ENCODE results near the gene SLC9C2. TPM values are rescaled to one million over a fixed set of nuclear protein-coding genes. Genes with fewer than 3 reads are reported as not detected.
"Not testable (repeated sequence)": the region's sequence is repeated elsewhere in the genome, so short reads cannot be mapped to it uniquely, and the experiment has no call there.

SLC9C2 gene
- total RNA-seq, 4 donors from 2014 or later, result 0.21 TPM; not detected in 3

DNA sequence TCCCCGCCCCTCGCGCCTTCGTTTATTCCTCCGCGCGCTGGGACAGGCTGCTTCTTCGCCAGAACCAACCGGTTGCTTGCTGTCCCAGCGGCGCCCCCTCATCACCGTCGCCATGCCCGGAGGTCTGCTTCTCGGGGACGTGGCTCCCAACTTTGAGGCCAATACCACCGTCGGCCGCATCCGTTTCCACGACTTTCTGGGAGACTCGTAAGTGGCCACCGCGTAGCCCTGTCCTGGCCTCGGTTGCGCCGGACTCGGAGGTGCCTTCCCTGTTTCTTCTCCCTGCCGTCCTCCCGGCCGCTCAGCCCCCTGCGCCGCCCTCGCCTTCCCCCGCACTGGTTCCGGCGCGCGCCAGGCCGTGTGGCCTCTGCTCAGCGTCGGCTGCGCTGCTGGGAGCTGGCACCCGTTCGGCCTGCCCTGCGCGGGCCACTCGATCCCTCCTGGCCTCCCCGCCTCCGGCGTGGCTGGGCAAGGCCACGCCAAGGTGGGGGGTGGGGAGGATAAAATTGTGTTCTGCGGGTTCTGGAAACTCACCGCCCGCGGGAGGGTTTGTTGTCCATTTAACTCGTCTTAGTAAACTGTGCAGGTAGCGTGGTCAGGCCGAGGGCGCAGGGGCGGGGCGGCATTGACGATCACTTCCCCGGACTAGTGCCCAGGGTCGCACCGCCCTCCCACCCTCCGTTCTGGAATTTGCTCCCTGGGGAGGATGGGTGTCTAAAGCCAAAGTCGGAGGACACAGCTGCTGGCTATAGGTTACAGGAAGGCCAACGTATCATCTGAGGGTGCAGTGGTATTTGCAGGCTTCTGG, 125.4 kb downstream of the SLC9C2 start, which contains the start of gene PRDX6:
Gene PRDX6, plus strand, starts transcription at position 50 of the 808 bp plus-strand sequence. Its CDS starts 63 bp downstream, at position 113.
- peaks cover 0 to 66% (median 25%) of the 10 kb centered on the region in 4 donors for H3K4me1 ChIP-seq
- no peaks in the 10 kb centered on the region for H3K27me3 ChIP-seq
- peaks cover 4 to 25% (median 11%) of the 10 kb centered on the region in 3 donors for H3K36me3 ChIP-seq
- peak; percentile 83 to 85 for DNase-seq (ENCODE audit: low spot score in 2 of 2)
- 1% methylated on average over 38 to 54 of the region's 69 CpGs for WGBS, 2 donors
- H3K9me3 ChIP-seq, result no peaks in the 10 kb centered on the region
- peak within 1 kb of the TSS; percentile 81 to 99 (median 93) for H3K4me3 ChIP-seq
- peak within 1 kb of the TSS; percentile 94 to 100 (median 100) for H3K27ac ChIP-seq
- TF ChIP-seq EP300 (IDR thresholded peaks at IDR 0.05), result peak in 1 of 2 donors; percentile 99
- TF ChIP-seq POLR2A (IDR thresholded peaks at IDR 0.05), result peak; percentile 80 to 89
- TF ChIP-seq, protein P1, sequence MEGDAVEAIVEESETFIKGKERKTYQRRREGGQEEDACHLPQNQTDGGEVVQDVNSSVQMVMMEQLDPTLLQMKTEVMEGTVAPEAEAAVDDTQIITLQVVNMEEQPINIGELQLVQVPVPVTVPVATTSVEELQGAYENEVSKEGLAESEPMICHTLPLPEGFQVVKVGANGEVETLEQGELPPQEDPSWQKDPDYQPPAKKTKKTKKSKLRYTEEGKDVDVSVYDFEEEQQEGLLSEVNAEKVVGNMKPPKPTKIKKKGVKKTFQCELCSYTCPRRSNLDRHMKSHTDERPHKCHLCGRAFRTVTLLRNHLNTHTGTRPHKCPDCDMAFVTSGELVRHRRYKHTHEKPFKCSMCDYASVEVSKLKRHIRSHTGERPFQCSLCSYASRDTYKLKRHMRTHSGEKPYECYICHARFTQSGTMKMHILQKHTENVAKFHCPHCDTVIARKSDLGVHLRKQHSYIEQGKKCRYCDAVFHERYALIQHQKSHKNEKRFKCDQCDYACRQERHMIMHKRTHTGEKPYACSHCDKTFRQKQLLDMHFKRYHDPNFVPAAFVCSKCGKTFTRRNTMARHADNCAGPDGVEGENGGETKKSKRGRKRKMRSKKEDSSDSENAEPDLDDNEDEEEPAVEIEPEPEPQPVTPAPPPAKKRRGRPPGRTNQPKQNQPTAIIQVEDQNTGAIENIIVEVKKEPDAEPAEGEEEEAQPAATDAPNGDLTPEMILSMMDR (IDR thresholded peaks at IDR 0.05), result peak in 2 of 5 experiments; percentile 15 to 19

DNA sequence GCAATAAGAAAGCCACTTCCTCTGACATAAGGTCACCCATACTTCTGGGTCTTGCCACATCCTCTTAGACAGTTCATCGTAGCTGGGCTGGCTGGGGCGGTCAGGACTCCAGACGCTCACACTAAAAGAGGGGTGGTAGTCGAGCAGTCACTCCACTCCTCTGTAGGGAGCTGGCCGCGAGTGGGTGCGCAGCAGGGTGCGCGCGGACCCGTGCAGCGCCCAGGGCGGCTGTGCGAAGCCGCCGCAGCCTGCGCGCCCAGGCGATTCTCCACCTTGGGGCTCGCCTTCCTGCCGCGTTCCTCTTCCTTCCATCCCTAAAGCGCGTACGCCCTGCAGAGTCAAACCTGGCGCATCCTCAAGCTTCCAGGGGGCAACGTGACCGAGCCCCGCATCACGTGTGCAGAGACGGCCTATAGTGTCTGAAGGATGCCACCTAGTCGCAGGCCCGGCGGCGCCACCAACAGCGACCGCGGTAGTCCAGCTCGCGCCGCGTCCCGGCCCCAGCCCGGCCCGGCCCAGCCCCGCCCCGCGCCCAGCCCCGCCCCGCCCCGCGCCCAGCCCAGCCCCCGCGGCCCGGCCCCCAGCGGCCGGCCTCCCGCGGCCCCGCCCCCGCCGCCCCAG, 126.1 kb downstream of the SLC9C2 start:
- Histone ChIP-seq H3K36me3 (peaks cover 0 to 18% (median 4%) of the 10 kb centered on the region in 3 donors), H3K27me3 (no peaks in the 10 kb centered on the region), H3K27ac (peak overlapping the region; percentile 94 to 100 (median 100)), H3K4me3 (peak overlapping the region; percentile 79 to 99 (median 86)), H3K4me1 (peaks cover 0 to 66% (median 25%) of the 10 kb centered on the region in 4 donors), H3K9me3 (no peaks in the 10 kb centered on the region)
- peak; percentile 80 to 82 for DNase-seq (ENCODE audit: low spot score in 2 of 2)
- WGBS, 2 donors, result 0 to 1% methylated on average over 13 to 35 of the region's 62 CpGs
- TF ChIP-seq POLR2A (IDR thresholded peaks at IDR 0.05) (peak in 1 of 2 donors; percentile 52), EP300 (IDR thresholded peaks at IDR 0.05) (no peak)
- TF ChIP-seq, protein P1 (IDR thresholded peaks at IDR 0.05), result peak in 1 of 5 experiments; percentile 30

DNA sequence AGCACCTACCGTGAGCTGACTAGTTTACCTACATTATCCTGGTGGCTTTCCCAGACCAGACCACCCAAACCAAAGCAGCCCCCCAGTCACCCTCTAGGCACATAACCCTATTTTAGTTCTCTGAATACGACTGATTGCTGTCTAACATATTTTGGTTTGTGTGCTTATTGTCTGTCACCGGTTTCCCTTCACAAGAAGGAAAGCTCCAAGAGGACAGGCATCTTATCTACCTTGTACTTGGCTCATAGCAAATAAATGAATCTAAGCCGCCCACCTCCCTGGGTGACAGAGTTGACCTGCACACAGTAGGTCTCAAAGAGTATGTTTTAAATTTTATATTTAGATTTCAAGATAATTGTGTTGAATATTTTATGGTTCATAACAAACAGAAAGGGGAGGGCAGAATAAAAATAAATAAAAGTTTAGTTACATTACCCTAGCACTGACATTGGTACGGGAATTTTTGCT, 126.6 kb downstream of the SLC9C2 start:
- peak overlapping the region; percentile 79 to 99 (median 86) for H3K4me3 ChIP-seq
- H3K27ac ChIP-seq, result peak overlapping the region; percentile 91 to 100 (median 94)
- 31 to 41% methylated on average over 5 of the region's 5 CpGs for WGBS, 2 donors
- TF ChIP-seq, protein P1 (IDR thresholded peaks at IDR 0.05), result no peak
- TF ChIP-seq POLR2A (IDR thresholded peaks at IDR 0.05) (no peak), EP300 (IDR thresholded peaks at IDR 0.05) (no peak)
- DNase-seq (ENCODE audit: low spot score in 2 of 2), result no peak
- H3K9me3 ChIP-seq, result no peaks in the 10 kb centered on the region
- peaks cover 0 to 65% (median 25%) of the 10 kb centered on the region in 4 donors for H3K4me1 ChIP-seq
- peaks cover 0 to 18% (median 0%) of the 10 kb centered on the region in 3 donors for H3K36me3 ChIP-seq
- H3K27me3 ChIP-seq, result no peaks in the 10 kb centered on the region

DNA sequence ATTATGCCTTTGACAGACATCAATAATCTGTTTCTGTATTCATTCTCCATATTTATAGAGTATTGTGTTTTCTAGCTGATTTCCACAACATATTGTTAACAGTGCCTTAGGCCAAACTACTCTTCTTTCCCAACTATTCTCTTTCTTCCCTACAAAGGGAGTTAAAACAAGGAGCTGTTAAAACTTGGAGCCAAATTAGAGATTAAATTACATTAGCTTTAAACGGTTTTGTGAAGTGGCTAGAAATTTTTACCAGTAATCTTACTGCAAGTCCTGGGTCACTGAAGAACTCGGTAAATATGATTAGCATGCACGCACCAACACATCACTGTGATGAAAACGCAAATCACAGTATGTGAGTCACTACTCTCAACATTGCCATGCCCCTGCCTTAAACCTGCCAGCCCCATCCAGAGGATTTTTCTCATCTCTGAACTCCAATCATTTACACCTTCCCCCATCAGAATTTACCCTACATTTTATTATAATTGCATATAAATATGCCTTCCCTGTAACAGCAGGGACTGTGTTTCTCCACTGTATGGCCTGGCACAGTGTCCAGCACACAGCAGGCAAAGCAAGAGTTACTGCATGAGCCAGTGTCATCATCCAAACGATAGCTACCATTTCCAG, 127.2 kb downstream of the SLC9C2 start:
- peaks cover 0 to 60% (median 24%) of the 10 kb centered on the region in 4 donors for H3K4me1 ChIP-seq

DNA sequence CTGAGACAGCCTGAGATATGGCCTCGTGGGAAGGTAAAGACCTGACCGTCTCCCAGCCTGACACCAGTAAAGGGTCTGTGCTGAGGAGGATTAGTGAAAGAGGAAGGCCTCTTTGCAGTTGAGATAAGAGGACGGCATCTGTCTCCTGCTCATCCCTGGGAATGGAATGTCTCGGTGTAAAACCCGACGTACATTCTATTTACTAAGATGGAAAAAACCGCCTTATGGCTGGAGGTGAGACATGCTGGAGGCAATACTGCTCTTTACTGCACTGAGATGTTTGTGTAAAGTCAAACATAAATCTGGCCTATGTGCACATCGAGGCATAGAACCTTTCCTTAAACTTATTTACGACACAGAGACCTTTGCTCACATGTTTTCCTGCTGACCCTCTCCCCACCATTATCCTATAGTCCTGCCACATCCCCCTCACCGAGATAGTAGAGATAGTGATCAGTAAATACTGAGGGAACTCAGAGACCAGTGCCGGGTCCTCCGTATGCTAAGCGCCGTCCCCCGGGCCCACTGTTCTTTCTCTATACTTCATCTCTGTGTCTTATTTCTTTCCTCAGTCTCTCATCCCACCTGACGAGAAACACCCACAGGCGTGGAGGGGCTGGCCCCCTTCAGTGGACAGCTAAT, 128.0 kb downstream of the SLC9C2 start:
- peaks cover 0 to 52% (median 22%) of the 10 kb centered on the region in 4 donors for H3K4me1 ChIP-seq
- H3K27ac ChIP-seq, result peak overlapping the region in 2 of 4 donors; percentile 96 to 100
- WGBS, 2 donors, result 73 to 78% methylated on average over 17 of the region's 17 CpGs
- not testable (repeated sequence) for H3K4me3 ChIP-seq; DNase-seq (ENCODE audit: low spot score in 2 of 2); H3K27me3 ChIP-seq; H3K9me3 ChIP-seq
- peaks cover 0 to 19% (median 0%) of the 10 kb centered on the region in 3 donors for H3K36me3 ChIP-seq

More for the DNA sequence above, 127.2 kb downstream of the SLC9C2 start:
- DNase-seq (ENCODE audit: low spot score in 2 of 2), result no peak
- Histone ChIP-seq H3K4me3 (peak overlapping the region in 3 of 4 donors; percentile 81 to 99 (median 91)), H3K9me3 (peaks cover 0 to 4% (median under 1%) of the 10 kb centered on the region in 4 donors), H3K27me3 (no peaks in the 10 kb centered on the region), H3K27ac (peak overlapping the region; percentile 91 to 100 (median 94)), H3K36me3 (peaks cover 0 to 18% (median 0%) of the 10 kb centered on the region in 3 donors)
- TF ChIP-seq POLR2A (IDR thresholded peaks at IDR 0.05) (no peak), EP300 (IDR thresholded peaks at IDR 0.05) (no peak)
- TF ChIP-seq, protein P1 (IDR thresholded peaks at IDR 0.05), result no peak
- WGBS, 2 donors, result 29 to 38% methylated on average over 5 of the region's 5 CpGs
